Keratinocyte (primary cell): ENCODE data around the gene SIN3A.

Experiments used
- EZH2 ChIP-seq: IDR thresholded peaks from one replicate; pipeline ENCODE4 v1.6.1; 2012; ENCODE audit warnings: inconsistent platforms, mild to moderate bottlenecking, low read length, moderate library complexity
- TF ChIP-seq, protein P1 (sequence below), 3 experiments: IDR thresholded peaks in 1 of 3; conservative IDR thresholded peaks in 1 of 3; optimal IDR thresholded peaks in 1 of 3; 2 replicates in 2 of 3; 3 replicates in 1 of 3; pipeline versions ENCODE3 to v1.5.1; 2011; ENCODE audit warnings: low read length in 3 of 3, mild to moderate bottlenecking in 3 of 3, moderate library complexity in 2 of 3, control low read depth in 1 of 3, inconsistent platforms in 1 of 3; ENCODE audit not compliant: insufficient read depth in 2 of 3; ENCODE audit errors: extremely low read depth in 1 of 3

GRCh38 chr15:75451674-75452363, at the start of gene SIN3A:
- TF ChIP-seq EZH2, result no peak
- TF ChIP-seq, protein P1, sequence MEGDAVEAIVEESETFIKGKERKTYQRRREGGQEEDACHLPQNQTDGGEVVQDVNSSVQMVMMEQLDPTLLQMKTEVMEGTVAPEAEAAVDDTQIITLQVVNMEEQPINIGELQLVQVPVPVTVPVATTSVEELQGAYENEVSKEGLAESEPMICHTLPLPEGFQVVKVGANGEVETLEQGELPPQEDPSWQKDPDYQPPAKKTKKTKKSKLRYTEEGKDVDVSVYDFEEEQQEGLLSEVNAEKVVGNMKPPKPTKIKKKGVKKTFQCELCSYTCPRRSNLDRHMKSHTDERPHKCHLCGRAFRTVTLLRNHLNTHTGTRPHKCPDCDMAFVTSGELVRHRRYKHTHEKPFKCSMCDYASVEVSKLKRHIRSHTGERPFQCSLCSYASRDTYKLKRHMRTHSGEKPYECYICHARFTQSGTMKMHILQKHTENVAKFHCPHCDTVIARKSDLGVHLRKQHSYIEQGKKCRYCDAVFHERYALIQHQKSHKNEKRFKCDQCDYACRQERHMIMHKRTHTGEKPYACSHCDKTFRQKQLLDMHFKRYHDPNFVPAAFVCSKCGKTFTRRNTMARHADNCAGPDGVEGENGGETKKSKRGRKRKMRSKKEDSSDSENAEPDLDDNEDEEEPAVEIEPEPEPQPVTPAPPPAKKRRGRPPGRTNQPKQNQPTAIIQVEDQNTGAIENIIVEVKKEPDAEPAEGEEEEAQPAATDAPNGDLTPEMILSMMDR (optimal IDR thresholded peaks at IDR 0.05 in 1 of 3, IDR thresholded peaks at IDR 0.05 in 1 of 3, conservative IDR thresholded peaks at IDR 0.05 in 1 of 3; ENCODE audit: extremely low read depth in 1 of 3, insufficient read depth in 2 of 3, low read length in 3 of 3), result no peak
